NCI-H1930 (cell line): ENCODE measurements around the gene ADAMTSL1.

Source experiments
- DNase-seq, 2 experiments: peaks; one replicate each; lab custom pipeline; 2025; lab: John Stamatoyannopoulos, UW

The ADAMTSL1 gene

DNA sequence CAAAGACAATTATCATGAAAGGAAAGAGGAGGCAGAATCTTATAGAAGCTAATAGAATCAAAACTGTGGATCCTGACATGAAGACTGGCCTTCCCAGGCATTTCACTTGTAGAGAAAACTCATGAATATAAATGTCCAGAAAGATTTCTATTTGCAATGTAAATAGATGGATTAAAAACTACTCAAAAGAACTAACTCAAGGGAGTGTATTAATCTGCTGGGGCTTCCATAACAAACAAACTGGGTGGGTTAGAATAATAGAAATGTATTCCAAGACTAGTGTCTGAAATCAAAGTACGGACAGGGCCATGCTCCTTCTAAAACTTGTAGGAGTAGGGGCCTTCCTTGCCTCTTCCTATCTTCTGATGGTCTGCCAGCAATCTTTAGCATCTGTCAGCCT, 267.4 kb downstream of the ADAMTSL1 start:
- DNase-seq: no peak

DNA sequence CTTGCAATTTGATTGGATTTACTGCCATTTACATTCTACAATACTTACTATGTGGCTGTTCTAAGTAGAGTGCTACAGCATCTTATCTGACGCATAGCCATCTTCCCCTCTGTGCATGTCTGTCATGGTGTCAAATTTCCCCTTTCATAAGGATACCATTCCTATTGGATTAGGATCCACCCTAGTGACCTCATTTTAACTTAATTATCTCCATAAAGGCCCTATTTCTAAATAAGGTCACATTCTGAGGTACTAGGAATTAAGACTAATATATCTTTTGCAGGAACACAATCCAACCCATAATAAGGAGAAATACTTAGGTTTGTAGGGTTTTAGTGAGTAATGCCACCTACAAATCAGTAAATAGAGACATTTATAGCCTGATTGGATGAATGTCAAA, 268.0 kb downstream of the ADAMTSL1 start:
- DNase-seq: no peak

DNA sequence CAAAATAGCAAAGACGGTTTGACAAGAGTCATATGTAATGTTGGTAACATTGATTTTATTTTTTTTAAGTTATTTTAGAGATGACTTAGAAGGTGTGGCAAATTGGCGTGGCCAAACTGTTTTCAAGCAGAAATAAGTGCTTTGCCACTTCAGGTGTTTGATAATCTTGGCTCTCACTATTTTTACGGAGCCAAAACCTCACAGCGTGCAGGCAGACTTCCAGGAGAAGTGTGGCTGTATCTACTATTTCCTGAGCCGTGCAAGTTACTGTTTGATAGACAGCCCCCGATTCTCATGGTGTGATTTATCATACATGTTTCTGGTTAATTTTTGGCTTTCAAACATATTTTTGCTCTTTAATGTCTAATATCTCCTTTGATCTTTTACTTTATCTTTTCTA, 269.5 kb downstream of the ADAMTSL1 start:
- DNase-seq: no peak

DNA sequence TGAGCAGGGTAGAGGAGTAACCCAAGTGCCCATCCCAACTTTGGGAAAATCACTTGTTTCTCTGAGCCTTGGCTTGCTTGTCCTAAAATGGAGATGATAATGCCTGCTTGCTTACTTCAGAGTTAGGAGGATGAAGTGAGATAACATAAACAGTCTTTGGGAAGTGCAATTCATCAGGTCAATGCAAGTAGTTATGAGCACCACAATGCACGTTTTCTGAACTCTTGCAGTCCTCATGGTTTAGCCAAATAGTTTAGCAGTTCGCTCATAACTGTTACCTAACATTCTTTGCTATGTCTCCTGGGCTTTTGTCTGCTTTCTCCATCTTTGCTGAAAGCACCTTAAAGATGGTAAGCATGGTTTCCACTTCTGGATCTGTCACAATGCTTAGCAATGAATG, 270.0 kb downstream of the ADAMTSL1 start:
- DNase-seq: no peak

DNA sequence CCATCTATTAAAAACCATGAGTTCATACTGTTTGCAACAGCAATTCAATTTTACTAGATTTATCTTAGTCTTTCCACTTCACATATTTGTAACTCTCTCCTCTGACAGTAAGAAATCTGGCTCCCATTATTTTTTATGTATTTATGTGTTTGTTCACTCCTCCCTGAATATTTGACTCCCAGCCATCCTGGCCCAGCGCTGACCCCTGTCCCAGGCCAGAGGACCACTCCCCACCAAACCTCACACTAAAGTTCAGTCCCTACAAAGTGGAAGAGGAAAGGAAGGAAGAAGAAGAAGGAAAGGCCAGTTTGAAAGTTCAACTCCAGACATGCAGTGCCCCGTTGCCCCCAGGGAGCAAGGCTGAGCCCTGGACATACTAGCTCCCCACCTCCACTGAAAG, 271.8 kb downstream of the ADAMTSL1 start:
- DNase-seq: no peak

DNA sequence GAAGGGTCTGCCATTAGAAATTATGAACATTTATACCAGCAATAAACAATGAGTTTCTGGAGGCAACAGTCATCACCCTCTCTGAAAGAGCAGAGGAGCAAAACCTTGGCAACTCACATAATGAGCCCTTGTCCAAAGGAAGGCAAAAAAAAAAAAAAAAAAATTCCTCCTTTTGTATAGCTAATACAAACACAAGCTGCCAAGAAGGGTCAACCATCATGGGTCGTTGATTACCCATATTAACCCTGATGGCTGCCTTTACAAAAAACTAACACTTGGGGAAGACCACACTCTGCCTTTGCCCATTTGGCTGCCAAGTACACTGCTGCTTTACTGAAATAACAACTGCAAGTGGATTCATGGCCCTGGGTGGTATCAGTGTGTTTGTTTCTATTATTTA, 272.7 kb downstream of the ADAMTSL1 start:
- no peak for DNase-seq

DNA sequence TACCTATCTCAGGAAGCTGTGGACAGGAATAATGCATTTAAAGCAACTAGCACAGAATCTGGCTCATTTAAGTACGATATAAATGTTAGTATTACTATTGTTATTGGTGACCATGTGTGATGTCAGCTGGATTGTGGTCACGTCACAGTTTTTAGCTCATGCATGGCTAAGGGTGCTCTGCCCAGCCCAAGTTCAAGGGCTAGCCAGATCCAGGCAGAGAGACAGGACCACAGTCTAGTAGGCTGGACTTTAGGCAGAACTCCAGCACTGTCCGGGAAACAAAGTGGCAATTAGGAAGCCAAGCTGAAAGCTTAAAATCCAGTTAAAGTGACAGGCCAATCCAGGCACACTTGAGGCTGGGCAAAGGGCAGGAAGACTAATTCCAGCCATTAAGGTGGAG, 273.6 kb downstream of the ADAMTSL1 start:
- DNase-seq: no peak

DNA sequence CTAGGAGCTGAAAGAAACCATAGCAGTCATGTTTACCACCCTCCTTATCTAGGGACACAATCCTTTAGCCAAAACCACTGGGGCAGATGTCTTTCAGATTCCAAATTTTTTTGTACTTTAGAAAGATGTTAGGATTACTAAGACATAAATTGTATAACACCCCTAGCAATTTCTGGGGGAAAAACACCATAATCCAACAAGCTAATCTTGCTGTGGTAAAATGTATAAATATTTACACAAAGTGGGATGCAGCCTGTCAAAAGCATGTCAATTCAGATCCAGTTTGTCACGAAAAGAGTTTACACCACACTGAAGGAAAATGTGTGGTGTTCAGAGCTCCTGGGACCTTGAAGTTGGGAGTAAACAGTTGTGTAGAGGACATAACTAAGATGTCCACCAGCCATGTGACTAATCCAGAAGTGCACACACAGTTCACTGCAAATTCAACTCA, 274.3 kb downstream of the ADAMTSL1 start:
- no peak for DNase-seq

DNA sequence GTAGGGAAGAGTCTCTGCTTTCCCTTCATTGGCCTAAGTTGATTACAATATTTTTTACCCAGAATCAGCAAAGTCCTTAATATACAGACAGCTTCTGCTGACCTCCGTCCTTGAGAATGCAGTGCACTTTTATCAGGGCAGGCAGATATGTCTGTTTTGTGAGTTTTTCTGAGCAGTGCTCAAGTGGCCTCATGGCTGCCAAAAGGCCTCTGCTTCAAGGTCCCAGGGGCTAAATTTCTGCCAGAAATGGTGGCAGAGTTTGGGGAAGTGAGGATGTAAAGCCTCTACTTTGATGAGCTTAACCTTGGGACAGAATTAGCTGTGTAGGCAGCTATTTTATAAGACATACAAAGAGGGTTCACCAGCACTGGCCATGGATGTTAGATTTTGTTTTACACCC, 275.8 kb downstream of the ADAMTSL1 start:
- DNase-seq: no peak

DNA sequence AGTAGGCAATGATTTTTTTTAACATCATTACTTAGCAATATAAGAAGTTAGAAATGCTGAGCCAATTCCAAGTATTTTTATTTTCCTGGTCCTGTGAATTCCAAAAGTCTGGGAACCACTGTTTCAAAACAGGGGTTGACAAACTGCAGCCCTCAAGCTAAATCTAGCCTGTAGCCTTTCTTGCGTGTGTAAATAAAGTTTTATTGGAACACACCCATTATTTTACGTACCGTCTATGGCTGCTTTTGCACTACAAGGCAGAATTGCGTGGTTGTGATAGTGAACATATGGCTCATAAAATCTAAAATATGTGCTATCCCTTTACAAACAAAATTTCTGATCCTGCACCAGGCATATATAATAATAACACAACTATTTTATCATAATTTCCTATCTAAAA, 280.0 kb downstream of the ADAMTSL1 start:
- no peak for DNase-seq

DNA sequence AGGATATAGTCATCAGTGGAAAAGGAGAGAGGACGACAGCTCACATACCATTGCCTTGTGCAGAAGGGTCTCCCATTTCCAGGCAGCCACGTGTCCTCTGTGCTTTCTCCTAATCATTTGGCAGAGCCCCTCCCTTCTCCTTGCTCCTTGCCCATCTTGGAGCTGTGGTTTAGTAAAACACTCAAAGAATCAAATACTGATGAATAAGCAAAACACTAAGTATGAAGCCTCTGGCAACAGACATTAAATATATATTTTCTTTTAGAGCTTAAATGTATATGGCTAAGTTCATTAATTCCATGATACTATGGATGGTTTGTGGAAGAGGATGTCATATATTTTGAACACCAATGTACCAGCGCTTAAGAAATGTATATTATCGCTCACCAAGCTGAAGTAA, 280.6 kb downstream of the ADAMTSL1 start:
- no peak for DNase-seq

DNA sequence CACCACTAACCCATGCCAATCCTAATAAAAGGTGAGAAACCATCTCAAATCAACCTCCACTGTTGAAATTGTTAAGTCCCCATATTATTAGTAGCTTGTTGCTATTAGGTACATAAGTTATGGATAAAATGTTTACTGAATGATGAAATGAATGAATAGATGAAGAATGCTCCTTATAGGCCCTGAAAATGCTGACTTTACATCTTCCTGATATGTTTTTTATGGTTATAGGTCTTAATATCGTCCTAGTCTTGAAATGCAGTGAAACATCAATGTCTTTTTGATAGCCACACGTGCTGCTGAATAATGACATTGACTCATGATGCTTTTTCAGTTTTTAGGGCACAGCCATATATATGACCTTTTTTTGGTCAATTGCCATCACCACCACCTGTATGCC, 281.3 kb downstream of the ADAMTSL1 start:
- no peak for DNase-seq

DNA sequence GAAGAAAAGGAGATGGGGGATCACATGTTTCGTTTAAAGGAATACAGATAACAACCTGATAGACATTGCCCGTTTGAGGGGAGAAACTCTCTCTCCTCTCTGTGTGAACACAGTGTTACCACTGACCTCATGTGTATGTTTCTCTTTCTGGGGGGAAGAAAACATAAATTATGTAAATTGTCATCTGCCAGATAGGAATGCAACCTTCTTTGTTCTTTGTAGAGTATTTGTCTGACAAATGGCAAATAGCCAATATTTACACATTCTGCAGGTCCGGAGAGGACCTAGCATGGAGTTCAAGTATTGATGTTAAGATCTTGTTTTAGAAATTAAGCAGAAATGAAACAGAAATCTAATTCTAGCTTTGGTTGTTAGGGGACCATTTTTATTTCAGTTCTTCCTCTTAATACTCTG, 282.8 kb downstream of the ADAMTSL1 start:
- no peak for DNase-seq

DNA sequence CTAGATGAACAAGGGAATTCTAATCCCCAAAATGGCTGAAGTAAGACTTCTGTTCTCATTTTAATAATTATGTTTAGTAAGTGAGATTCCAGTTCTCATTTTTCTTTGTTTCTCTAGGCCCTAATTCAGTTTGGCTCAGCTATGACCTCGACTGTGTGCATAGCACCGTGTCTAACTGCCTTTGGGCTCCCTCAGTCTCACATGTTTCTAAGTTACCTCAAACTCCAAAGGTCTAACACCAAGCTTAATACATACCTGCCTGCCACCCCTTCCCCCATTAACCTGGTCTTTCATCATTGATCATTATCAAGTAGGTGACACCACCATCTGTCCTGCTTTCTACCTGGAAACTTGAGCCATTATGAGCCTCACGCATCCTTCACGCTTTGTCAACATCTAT, 285.9 kb downstream of the ADAMTSL1 start:
- no peak for DNase-seq

DNA sequence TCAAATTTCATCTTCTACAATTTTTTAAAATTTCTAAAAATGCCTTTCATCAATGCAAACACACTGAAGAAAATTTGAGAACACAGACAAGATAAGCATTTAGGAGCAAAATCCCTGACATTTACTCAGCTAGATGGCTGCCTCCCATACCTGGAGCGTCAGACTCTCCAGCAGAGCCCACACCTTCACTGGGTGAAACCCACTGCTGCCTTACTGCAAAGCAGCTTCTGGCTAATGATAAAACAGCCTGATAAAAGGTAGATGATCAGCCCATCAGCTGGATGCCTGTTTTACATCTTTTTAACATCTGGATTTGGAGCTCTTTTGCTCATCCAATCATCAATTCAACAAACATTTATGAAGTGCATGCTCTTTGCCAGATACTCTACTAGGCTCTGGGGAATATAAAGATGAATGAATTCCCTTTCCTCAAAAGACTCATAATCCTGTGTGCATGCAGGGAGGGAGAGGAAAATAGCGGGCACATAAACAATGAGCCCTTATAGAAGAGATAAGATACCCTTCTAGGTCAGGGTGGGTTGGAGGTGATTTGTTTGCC, 287.9 kb downstream of the ADAMTSL1 start:
- DNase-seq: peak; percentile 13 to 33

DNA sequence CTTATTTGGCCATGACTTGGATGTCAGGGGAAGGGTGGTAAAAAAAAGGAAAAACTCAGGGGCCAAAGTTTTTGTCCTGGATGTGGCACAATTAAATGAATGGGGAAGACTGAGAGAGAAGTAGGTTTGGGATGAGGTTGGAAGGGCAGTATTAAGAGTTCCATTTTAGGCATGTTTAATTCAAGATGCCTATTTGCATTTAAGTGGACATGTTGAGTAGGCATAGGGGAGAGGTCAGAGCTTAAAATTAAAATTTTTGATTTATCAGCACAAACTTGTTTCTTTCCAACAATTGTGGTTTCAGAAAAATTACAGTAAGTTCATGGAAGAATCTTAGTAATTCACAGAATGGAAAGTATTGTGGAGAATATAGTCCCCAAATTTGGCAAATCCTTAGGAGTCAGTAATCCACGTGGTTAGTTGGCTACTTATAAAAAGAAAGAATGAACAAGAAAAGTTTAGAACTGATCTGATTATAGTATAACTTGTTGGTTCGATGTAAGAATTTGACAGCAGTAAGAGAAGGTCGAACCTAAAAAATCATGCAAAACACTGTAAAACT, 293.1 kb downstream of the ADAMTSL1 start:
- no peak for DNase-seq

DNA sequence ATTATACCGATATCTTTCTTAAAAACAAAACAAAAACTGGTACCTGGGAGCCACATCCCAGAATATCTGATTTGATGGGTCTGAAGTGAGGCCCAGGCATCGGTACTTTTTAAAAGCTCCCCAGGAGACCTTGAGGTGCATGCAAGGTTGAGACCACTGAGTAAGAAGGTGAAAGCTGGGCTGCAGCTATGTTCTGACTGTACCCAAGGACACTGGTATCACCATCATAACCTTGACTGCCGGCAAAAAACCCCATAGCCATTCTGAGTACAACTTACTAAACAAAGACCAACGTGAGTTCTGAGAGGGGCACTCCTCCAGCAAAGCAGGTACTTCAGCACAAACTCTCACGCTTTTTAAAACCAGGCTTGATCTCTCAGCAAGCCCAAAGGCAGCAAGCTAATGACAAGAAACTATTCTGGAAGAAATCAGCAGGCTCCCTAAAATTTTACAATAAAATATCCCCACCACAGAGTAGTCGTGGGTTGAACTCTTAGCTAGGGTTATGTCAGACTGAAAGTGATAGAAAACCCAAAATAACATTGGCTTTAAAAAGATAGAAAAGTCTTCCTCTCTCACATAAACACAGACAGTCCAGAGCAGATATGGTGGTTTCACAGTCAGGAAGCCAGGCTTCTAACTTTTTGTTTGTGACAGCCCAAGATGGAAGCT, 295.1 kb downstream of the ADAMTSL1 start:
- DNase-seq: no peak

DNA sequence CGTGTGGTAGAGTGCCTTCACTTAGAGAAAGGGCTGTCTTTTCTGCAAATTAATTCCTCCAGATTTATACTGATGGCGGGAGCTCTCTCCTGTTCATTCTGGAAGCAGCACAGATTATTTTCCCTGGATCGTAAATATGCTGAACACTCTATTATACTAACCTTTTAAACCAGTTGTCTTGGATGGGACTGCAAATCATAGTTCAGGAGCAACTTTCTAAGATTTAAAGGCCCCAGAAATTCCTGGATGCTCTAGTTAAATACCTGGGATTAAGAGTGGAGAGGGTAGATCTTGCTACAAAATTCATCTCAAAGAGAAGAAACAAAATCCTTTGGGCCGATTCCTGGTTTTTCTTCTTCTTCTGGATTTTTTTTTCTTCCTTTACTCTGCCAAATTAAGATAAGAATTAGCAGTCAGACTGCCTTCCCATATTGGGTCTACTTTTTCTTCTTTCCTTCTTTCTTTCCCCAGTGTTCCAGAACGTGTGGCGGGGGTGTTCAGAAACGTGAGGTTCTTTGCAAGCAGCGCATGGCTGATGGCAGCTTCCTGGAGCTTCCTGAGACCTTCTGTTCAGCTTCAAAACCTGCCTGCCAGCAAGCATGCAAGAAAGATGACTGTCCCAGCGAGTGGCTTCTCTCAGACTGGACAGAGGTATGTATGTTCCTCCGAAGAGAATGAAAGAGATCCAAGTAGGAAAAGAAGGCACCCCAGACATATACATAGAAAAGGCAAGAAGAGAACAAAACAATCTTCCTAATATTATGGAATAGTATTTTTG, 296.4 kb downstream of the ADAMTSL1 start:
- DNase-seq: no peak

DNA sequence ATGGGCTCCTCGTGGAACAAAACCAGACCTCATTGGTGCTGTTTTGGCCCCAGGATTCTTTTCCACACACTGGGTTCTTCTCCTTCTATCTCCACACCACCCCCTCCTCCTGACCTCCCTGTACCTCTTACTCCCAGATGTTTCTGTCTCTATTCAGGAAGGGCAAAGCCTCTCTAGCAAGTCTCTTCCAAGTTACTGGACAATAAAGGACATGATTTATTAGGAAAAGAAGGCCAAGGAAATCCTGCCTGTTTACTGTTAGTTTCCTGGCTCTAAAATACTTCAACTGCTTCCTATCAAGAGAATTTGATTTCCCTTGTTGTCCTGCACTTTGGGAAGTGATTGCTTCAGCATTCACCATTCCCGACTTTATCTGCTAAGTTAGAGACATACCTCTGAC, 297.1 kb downstream of the ADAMTSL1 start:
- no peak for DNase-seq

DNA sequence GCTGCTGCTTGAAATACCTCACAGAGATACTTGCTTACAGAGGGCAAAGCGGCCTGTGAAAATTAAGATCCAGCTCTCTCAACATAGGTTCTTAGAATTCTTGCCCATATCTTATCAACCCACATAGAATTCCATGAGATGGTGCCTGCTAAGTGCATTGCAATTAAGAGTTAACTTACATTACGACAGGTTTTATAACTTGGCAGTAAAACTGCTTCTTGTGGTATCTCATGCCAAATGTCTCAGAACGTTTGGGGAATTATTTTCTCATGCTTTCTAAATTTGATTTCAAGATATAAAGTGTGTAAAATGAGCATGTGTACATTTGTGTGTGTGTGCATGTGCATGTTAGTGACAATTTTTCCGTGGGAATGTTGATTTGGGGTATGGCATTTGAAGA, 297.8 kb downstream of the ADAMTSL1 start:
- no peak for DNase-seq

DNA sequence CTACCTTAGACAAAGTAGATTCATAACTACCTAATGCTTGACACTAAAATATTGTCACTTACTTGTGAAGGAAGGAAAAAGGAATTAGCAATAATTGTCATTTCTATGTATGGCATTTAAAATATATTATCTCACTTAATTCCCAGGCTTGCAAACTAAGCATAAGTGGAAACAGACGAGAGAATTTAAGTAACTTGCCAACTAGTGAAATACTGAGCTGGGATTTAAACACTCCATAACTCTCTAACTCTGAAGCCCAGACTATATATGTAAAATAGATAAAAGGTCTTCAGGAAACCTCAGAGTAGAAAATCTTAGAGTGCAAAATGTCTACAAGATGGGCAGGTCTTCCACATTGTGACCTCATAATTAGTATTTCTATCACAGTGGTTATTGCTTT, 301.3 kb downstream of the ADAMTSL1 start:
- DNase-seq: no peak

DNA sequence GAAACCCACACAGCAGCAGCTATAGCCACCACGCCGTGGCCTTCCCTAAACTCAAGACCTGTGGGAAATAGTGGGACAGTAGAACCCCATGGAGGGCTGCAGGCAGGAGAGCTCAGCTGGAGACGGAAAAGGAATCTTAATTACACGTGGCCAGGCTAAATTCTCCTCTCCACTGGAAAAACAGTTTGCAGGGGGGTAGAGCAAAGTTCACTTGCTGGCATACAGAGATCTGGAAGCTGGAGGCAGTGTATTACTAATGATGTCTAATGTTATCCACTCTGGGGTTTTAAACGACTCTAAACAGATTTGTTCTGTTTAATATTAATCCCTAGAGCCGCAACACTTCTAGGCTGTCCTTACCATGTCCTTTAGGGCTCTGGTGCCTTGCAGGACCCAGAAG, 302.0 kb downstream of the ADAMTSL1 start:
- no peak for DNase-seq
